Stimulated activated CD4-positive, alpha-beta T cell treated with anti-CD3 and anti-CD28 coated beads, Interleukin-2, amount 100 ng/mL, for 24 hours (primary cell): ENCODE measurements around the gene PLCB1.

Source experiments
- DNase-seq, 2 donors: peaks; one replicate each; pipeline ENCODE4 v3.0.0-alpha.2; 2020

PLCB1 gene

DNA sequence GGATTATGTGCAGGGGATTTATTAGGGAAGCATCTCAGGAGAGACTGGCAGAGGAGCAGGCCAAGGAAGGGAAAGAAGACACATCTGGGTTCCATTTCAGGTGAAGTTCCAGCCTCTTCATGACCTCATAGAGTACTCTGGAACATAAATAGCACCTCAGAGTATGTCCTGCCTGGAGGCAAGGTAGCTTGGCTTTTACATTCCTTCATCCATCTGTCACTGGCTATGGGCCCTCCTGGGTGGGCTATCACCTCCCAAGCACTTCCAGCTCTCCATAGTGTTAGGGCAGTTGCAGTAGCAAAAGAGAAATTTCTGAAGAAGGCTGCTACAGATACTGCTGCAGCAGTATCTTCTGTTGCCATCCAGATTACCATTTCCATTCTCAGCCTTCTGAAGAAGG lies 116.0 kb downstream of the PLCB1 start:
- DNase-seq: no peak

DNA sequence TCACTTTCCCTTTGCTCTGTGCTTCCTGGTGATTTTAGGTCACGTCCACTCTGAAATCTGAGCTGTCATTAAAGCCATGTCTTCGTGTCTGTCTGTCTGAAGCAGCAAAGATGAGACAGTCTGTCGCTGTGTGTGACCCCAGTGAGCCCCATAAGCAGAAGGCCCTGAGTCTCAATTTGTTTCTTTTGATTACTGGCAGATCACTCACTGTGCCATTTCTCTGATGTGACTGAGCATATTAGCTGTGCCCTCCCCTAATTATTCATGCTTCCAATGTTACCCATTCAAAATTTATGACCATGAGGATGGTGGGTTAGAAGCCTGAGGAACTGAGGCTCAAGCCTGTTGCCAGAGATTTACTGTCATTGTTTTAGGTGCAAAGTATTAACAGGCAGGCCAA lies 117.6 kb downstream of the PLCB1 start:
- DNase-seq: no peak

DNA sequence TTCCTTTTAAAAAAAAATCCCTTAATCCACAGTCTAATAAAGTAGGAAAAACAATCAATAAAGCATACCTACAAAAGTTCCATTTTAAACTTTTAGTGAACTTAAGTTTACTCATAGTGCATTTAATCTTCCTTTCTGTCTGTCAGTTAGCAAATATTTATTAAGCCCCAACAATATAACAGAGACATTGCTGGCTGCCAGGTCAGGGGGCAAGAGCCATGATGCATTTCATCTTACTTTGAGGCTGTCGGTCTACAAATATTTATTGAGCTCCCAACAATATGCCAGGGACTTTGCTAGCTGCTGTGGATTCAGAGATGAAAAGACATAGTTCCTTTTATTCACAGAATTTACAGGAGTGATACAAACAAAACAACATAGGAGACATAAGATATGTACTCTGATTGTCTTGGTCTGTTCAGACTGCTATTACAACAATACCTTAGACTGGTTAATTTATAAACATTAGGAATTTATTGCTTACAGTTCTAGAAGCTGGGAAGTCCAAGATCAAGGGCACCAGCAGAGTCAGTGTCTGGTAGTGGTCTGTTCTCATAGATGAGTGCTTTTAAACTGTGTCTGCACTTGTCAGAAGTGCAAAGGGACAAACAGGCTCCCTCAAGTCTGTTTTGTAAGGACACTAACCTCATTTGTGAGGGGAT lies 118.6 kb downstream of the PLCB1 start:
- DNase-seq: no peak

DNA sequence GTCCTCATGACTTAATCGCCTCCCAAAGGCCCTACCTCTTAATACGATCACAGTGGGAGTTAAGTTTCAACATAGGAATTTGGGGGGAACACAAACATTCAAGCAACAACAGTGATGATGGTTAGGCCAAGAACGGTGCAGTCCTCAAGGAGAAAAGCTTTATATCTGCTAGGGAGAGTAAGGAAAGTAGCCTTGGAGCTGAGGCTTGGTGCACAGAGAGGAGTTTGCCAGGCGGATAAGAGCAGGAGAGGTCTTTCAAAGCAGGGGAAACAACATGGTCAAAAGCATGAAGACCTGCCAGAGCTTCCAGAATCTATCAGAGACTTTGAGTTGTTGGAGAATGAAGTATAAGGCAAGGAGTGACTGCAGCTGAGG lies 119.1 kb downstream of the PLCB1 start:
- no peak for DNase-seq

DNA sequence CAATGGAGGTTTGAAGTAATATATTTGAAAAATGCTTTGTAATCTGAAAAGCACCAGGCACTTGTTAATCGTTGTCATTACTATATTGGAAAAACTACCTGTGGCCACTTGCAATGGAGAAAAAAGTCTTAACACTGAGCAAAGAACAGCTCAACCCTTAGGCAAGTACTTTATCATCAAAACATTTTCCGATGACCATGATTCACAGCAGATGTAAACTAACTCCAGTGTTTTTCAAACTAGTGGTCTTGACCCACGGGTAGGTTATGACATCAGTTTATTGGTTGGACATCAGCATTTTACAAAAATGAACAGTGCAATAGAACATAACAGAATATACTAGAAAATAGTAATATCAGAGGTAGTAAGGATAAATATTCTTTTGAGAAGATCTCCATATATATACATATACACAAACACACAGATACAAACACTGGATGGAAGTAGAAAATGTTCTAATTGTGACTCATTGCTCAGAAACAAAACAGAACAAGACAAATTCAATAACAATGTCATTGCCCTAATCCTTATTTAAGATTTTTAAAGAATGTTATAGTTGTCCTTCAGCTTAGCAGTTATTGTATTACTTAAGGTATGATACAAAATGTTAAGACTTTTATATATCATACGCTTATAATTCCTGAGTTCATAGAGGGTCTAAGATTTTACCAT lies 123.0 kb downstream of the PLCB1 start:
- no peak for DNase-seq

DNA sequence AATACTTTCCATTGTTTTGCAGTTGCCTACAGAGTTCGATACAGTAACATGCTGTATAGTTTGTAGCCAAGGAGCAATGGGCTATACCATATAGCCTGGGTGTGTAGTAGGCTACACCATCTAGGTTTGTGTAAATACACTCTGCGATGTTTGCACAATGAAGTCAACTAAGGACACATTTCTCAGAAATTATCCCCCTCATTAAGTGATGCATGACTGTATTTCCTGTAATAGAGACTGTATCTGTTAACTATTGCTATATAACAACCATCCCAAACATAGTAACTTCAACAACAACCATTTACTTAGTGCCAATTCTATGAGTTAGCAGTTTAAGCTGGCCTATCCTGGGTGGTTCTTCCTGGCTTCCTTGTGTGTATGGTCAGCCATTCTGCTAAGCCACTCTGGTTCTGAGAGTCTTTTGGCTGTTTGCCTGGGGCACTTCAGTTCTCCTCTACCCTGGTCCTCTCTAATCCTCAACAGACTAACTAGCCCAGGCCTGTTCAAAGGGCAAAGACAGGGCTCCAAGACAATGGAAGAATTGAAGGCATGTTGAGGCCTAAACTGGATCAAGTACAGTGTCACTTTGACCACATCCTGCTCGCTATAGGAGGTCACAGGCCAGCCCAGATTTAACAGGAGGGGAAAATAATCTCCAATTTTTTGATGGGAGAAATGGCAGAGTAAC lies 124.0 kb downstream of the PLCB1 start:
- no peak for DNase-seq

DNA sequence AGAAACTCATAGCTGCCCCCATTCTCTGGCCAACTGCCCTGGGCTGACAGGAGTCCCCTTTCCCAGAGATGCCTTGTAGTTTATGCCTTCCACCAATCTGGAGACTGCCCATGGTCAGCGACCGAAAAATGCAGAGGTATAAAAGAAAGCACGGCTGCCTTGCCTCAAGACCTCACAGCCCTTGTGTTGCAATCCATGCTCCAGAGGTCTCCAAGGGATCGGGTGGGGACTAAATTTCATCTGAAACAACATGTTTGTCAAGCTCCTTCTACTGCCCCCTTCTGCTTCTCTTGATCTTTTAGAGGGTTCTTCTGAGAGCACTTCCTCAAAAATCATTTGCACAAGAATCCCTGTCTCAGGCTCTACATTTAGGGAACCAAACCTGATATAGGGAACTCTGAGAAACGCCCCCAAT lies 128.8 kb downstream of the PLCB1 start:
- DNase-seq: no peak

DNA sequence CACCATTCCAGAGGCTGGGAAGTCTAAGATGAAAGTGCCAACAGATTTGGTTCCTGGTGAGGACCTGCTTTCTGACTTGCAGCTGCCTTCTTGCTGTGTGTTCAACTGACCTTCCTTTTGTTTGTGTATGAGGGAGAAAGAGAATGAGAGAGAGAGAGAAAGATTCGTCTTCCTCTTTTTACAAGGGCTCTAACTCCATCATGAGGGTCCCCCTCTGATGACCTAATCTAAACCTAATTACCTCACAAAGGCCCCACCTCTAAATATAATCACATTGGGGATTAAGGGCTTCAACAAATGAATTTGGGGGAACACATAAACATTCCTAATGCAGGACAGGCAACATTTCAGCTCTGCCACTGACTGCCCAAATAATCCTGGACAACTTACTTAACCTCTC lies 130.7 kb downstream of the PLCB1 start:
- no peak for DNase-seq

DNA sequence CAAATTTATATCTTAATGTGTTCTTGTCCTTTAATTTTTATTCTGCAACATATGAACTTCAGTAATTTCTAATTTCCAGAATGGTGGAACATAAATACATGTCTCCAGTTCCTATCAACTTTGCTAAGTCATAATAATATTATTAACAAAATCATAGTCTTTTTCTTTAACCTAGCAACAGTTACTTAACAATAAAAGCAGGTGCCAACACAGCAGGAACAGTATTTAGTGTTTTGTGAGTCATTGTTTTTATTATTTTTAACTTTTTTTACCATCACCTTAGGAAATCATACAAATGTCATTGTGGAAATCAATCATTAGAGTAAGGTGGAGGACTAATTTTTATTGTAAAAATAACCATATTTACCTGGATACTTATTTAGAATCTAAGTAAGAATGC lies 133.5 kb downstream of the PLCB1 start:
- DNase-seq: no peak

DNA sequence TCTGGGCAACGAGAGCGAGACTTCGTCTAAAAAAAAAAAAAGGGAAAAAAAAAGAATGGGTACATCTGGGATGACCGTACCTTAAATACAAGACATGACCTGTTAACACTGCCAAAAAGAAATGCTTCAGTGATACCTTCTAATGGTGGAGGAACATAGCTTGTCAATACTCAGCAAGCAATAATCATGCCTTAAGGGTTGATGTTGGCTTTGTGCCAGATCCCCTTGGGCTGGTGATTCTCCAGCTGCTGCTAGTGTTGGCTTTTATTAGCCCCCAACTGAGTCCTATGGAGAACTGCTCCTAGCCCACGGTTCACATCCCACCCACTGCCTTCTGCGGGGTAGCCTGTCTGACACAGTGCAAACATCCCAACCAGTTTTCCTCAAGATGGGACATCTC lies 134.9 kb downstream of the PLCB1 start:
- DNase-seq: no peak

DNA sequence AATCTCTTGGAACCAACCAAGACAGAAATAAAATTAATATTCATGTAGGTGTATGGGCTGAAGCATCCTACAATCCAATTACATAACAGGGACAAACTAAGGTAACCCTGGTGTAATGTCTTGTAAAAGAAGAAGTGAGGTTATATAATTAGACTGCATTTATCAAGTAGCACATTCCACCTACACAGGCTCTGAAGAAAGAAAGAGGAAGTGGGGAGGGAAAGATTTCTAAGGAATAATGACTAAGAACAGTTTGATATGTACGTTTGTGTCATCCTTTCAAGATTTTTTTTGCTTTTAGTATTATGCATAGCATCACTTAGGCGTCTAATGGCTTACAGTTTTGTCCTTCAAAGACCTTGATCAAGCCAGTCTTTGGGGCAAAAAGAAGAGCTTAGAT lies 139.7 kb downstream of the PLCB1 start:
- no peak for DNase-seq

DNA sequence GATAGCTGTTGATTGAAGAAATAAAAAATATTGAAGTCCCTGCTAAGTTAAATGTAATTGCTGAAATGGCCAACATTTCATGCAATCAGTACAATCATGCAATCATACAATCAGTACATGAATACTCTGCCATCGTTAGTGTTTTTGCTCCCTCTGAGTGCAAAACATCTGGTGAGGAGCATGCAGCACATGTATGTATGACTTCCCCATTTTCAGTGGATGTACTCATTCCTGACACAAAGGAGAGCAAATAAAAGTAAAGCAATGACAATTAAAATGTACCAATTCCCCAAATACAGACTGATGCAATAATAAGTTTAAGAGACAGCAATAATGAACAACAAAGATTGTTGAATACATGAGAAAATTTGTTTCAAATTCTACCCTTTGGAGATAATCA lies 140.7 kb downstream of the PLCB1 start:
- no peak for DNase-seq

DNA sequence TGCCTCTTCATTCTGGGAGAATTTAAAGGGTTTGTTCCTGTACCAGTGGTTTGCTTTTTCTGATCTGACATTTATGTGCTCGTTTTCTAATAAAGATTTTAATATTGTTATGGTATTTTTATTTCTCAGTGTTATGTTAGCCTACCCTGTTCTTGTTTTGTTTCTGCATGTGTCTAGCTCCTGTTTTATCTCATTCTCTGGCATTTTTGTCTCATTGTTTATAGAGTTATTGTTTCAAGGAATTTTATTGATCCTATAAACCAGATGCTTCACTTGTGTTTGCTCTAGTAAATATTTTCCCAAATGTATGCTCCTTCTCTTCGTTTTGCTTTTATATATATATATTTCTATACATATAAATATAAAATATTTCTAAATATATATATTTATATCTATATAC lies 152.8 kb downstream of the PLCB1 start:
- DNase-seq: no peak

DNA sequence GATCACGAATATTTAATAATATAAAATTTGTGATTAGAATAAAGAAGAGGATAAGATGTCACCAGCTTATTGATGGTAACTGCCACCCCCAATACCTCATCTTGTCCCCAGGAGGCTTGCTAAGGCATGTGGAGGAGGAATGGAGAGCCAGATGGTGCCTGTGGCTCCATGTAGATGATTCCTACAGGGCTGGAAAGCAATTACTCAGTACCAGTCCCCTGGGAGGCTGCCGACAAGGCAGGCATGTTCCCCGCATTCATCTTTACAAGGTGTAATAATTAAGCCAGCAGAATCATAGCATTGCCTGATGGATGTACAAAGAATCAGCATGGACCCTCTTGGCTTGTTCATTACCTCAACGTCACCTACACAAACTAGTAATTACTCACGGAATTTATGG lies 155.3 kb downstream of the PLCB1 start:
- DNase-seq: no peak

DNA sequence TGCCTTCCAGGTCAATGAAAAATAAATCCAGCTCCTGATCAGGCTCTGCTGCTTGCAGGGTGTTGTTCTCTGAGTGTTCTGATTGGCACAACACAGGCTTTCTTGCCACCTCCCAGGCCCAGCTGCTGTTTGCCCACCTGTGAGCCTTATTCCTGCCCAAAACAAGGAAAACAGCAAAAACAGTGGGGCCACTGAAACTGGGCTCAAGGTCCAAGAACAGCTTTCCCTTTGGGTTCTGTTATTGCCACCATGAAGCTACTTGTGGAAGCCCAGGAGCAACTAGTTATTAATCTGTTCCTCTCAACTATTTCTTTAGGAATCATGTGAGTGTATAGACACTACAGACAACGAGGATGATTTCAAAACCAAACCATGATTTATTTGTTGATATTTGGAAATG lies 159.1 kb downstream of the PLCB1 start:
- DNase-seq: no peak

DNA sequence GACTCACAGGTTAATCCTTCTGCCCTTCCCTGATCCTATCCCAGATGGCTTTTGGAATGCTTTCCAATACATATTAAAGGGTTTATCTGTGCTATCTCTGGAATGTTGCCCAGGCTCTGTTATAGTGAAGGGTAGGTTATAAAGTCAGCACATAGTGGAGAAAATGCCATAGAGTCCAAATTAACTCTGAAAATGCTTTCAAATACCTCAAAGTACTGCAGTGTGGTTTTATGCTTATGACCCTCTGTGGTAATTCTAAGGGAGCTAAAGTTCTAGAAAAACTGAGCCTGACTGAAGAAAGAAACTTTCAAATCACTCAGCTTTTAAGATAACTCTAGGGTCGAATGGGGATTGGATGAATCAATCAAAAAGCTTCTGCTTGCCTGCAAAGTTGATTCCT lies 159.8 kb downstream of the PLCB1 start:
- DNase-seq: no peak

DNA sequence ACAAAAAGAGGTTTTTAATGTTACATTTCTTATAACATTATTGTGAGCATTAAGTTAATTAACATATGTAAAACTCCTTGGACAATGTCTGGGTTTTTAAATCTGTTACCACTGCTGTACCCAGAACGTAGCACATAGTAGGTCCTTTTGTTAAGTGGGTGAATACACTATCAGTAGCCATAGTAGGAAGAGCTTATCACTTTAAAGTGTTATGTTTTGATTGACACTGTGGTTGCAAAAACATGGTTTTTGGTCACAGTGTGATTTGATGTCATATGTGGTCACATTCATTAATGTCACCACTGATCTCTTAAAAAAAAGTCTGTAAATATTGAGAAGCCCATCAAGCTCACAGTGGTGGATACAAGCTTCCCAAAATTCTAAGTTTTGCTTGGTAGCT lies 160.7 kb downstream of the PLCB1 start:
- DNase-seq: no peak

DNA sequence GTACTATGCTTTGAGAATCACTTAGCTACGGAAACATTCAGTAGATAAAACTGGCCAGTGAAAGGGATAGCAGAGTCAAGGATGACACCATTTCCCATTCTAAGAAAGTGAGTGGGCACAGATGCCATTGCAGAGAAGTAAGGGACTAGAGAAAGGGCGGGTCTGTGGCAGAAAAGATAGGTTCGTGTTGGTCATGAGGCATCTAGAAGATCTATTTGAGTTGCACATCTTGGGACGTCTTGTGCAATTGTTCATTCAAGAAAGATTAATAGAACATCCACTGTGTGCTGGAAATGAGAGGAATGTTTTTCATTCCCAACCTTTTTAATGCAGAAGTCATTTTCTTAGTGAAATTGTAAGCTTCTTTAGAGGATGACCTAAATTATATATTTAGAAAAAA lies 161.7 kb downstream of the PLCB1 start:
- no peak for DNase-seq

DNA sequence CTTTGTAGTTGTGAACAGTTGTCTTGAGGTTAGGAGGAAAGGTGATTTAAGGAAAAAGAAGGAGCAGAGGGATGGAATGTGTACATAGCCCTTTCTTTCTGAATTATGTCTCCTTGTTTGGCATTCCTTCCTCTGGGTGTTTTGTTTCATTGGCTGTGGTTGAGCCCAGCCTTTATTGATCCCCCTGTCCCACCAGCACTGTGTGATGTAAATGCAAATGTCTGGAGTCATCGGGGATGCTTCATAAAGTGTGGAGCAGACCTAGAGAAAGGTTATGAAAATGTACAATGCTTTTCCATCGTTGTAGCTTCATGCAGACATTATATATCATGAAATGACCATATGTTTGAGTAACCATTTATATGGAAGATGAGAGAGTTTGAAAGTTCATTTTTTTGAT lies 164.5 kb downstream of the PLCB1 start:
- no peak for DNase-seq

DNA sequence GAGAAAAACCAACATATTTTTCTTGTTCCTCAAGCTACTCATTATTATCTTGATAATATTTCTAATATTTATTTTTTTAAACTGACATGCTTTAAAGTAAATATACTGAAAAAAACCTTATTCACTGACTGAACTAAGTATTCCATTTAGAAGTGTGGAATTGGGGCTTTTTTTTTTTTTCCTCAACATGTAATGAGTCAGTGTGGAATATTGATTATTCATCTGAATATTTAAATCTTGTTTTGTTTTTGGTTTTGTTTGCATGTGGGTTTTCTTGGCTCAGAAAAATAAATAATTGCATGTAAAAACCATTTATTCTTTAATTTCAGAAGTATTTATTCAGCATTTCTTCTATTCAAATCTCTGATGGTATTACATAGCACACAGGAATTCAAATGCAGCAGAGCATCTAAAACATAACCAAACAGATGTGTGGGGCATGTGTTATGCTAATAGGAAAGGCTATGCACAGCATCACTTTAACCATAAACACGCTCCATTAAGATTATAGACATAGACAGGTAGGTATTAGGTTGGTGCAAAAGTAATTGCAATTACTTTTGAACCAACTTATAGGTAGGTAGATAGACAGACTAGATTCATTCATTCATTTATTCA lies 166.5 kb downstream of the PLCB1 start:
- DNase-seq: no peak

DNA sequence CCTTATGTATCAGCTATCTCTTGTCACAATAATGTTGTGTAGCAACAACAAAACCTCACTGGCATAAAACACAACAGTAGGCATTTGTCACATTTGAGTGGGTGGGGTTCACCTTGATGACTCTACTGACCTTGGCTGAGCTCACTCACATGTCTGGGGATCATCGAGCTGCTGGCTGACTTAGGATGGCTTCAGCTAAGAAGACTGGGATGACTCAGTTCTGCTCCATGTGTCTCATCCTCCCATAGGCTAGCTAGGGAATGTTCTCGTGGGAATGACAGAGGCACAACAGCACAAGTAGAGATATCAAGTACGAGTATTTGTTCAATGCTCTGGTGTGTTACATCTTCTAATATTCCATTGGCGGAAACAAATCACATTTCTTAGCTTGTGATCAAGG lies 167.9 kb downstream of the PLCB1 start:
- no peak for DNase-seq

DNA sequence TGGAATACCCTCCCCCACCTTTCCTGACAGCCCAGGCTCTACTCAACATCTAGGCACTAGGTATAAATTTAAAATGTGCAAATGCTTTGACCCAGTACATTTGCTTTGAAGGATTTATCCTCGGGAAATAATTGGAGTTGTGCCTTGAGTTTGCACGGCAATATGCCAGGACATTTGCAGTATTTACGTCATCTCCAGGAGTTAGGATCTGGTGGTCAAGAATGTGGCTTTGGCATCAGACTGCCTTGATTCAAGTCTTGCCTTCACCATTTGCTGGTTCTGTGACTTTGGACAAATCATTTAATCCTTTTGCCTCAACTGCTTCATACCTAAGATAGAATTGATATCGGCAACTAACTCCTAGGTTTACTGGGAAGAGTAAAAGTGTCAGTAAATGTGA lies 169.6 kb downstream of the PLCB1 start:
- DNase-seq: no peak

DNA sequence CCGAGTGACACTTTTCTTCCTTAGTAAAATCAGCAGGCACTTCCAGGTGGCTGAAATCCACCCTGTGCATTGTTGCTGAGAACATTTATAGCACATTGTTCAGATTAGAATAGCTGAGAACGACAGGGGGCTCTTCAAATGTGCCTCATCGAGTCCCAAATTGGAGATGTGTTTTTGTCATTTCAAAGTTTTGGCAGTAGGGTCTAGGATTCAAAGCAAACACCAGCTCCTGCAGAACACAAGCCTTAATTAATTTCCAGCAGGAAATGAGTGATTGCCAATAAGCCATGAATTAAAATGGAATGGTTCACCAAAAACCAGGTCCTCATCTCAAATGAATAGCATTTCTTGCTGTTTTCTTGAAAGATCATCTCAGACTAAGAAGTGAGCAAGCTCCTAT lies 171.6 kb downstream of the PLCB1 start:
- DNase-seq: no peak

DNA sequence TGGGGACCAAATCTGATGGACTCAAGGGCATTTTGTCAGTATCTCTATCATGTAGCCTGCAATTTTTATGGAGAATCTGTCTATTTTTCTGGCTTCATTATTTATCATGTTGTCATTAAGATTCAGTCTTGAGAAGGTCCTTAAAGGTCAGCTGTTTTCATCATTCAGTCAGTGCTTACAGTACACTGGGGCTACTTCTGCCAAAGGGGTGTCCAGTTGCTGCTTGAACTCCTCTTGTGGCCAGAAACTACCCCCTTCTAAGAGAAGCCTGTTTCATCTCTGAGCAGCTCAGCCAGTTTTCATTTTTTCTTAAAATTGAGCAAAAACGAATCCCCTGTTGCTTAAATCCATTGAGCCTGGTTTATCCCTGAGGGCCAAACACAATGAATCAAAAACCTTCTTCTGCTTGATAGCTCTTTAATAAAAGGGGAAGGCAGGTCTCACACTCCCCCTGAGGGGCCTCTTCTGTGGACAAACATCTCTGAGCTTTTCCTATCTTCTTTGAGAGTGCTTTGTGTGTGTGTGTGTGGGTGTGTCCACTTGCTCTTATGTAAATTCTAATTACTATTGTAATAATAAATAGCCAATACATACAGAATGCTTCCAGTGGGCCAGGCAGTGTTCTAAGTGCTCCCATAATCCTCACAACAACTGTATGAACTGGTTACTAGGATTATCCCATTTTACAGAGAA lies 172.2 kb downstream of the PLCB1 start:
- DNase-seq: no peak
